Mesothelial cell of epicardium (in vitro differentiated cells): ENCODE results near the gene TNS4. TPM values are rescaled to one million over a fixed set of nuclear protein-coding genes. Genes with fewer than 3 reads are reported as not detected.

Experiments used
- DNase-seq, 2 experiments: peaks; one replicate each; pipeline ENCODE4 v3.0.0; 2021; ENCODE audit warnings: low spot score in 2 of 2; ENCODE audit not compliant: unreplicated experiment in 2 of 2
- H3K27ac Mint-ChIP-seq: 2 replicates; pipeline ENCODE4 v1.8.0; 2021; ENCODE audit warnings: mixed read lengths
- H3K27me3 Mint-ChIP-seq: 2 replicates; pipeline ENCODE4 v1.8.0; 2021; ENCODE audit warnings: low read depth, mixed read lengths
- H3K36me3 Mint-ChIP-seq: 2 replicates; pipeline ENCODE4 v1.8.0; 2021; ENCODE audit warnings: mixed read lengths
- H3K4me1 Mint-ChIP-seq: 2 replicates; pipeline ENCODE4 v1.8.0; 2021; ENCODE audit warnings: mixed read lengths
- H3K4me3 Mint-ChIP-seq: 2 replicates; pipeline ENCODE4 v1.8.0; 2021; ENCODE audit warnings: mild to moderate bottlenecking, moderate library complexity, mixed read lengths
- H3K9me3 Mint-ChIP-seq: 2 replicates; pipeline ENCODE4 v1.8.0; 2021; ENCODE audit warnings: mixed read lengths
- total RNA-seq: library from RNA; stranded (reverse); gene quantifications from 3 replicates; pipeline ENCODE4 v1.2.1, GENCODE V29; 2021
- TF ChIP-seq, protein P1 (sequence below): fragments of 200-600 bp; sonication (generic); IDR thresholded peaks from one replicate; pipeline ENCODE4 v1.5.0; 2021; ENCODE audit warnings: antibody characterized with exemption; ENCODE audit not compliant: unreplicated experiment

Gene TNS4
- total RNA-seq, 1 donor from 2014 or later, result not detected

- Mint-ChIP-seq H3K4me3 (no peak overlapping the region), H3K27ac (no peak overlapping the region), H3K4me1 (peaks cover 24% of the 10 kb centered on the region), H3K36me3 (peaks cover 8% of the 10 kb centered on the region), H3K27me3 (peaks cover 2% of the 10 kb centered on the region), H3K9me3 (peaks cover 9% of the 10 kb centered on the region)
- TF ChIP-seq, protein P1, sequence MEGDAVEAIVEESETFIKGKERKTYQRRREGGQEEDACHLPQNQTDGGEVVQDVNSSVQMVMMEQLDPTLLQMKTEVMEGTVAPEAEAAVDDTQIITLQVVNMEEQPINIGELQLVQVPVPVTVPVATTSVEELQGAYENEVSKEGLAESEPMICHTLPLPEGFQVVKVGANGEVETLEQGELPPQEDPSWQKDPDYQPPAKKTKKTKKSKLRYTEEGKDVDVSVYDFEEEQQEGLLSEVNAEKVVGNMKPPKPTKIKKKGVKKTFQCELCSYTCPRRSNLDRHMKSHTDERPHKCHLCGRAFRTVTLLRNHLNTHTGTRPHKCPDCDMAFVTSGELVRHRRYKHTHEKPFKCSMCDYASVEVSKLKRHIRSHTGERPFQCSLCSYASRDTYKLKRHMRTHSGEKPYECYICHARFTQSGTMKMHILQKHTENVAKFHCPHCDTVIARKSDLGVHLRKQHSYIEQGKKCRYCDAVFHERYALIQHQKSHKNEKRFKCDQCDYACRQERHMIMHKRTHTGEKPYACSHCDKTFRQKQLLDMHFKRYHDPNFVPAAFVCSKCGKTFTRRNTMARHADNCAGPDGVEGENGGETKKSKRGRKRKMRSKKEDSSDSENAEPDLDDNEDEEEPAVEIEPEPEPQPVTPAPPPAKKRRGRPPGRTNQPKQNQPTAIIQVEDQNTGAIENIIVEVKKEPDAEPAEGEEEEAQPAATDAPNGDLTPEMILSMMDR, result no peak
- DNase-seq, result no peak
Measured at GRCh38 chr17:40520991-40521453, 19.6 kb upstream of the TNS4 start.

DNA sequence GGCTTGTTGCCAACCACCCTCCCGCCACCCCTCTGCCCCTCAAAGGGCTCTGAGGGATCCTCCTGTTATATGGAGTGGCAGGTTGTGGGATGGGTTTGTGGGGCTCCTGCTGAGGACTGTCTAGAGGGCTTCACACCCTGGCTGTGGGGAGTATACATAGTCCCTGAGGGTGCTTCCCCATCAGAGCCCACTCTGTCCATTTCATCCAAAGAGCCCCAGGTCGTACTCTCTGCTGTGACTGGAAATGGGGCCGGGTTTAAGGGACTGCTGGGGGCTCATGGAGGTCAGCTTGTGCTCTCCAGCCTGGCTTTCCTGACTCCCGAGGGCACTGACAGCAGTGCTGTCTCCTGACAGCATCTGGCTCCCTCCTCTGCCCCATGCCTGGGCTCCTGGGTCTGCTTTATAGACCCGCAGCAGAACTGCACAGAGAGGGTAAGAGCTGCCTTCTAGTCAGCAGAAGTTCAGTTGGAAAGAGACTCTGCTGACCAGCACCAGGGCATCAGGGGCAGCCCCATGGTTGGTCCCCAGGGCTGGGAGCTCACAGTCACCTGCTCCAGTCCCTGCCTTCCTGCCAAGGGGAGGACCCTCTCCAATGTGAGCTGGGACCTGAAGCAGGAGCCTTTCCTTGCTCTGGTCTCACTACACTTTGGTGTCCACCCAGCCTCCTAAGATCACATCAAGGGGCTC lies 17.8 kb upstream of the TNS4 start:
- peaks cover 24% of the 10 kb centered on the region for H3K4me1 Mint-ChIP-seq
- H3K27ac Mint-ChIP-seq, result no peak overlapping the region
- TF ChIP-seq, protein P1, result no peak
- no peaks in the 10 kb centered on the region for H3K9me3 Mint-ChIP-seq
- no peak overlapping the region for H3K4me3 Mint-ChIP-seq
- H3K36me3 Mint-ChIP-seq, result no peaks in the 10 kb centered on the region
- H3K27me3 Mint-ChIP-seq, result peaks cover 7% of the 10 kb centered on the region
- no peak for DNase-seq

DNA sequence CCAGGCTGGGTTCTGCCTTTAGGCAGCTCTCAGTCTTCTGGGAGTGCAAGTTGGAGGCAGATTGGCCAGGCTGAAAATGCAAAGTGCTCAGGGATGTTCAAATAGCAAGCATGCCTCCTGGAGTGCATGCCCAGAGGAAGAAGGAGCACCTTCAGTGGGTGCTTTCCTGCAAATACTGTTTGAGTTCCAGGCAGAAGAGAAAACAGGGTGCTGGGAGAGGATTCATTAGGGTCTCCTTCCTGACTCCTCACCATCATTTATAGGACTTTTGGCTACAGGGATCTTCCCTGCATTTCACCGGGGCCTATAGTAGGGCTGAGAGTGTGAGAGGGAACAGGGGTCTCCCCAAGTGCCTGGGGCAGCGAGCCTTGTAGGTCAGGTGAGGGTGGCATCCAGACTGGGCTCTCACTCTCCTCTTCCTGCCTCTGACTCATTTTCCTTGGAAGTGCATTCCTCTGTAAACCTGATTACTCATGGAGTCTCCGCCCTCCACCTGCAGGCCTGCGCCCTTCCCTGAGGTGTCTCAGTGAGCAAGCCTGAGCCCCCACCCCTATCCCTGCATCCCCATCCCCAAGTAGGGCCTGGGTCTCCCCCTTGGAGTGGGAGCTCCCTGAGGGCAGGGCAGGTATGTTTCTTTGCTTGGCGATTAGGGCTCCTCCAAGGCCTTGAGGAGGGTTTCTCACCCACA lies 17.1 kb upstream of the TNS4 start:
- Mint-ChIP-seq H3K36me3 (no peaks in the 10 kb centered on the region), H3K9me3 (no peaks in the 10 kb centered on the region), H3K27me3 (peaks cover 12% of the 10 kb centered on the region), H3K4me1 (peaks cover 24% of the 10 kb centered on the region), H3K4me3 (no peak overlapping the region), H3K27ac (no peak overlapping the region)
- TF ChIP-seq, protein P1, result no peak
- DNase-seq, result no peak

DNA sequence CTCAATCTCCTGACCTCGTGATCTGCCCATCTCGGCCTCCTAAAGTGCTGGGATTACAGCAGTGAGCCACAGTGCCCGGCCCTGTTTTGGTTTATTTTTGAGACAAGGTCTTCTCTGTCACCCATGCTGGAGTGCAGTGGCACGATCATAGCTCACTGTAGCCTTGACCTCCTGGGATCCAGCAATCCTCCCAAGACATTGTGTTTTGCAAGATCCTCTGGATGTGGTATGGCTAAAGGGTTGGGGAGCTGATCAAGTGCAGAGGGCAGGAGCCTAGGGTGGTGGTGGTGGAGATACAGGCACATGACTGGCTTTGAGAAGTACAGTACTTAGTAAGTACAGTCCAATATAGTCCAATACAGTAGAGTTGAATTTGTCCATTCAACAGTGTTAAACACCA lies 16.6 kb upstream of the TNS4 start:
- H3K4me1 Mint-ChIP-seq, result peaks cover 24% of the 10 kb centered on the region
- peaks cover 12% of the 10 kb centered on the region for H3K27me3 Mint-ChIP-seq
- no peak for DNase-seq
- no peaks in the 10 kb centered on the region for H3K36me3 Mint-ChIP-seq
- TF ChIP-seq, protein P1, result no peak
- no peaks in the 10 kb centered on the region for H3K9me3 Mint-ChIP-seq
- H3K4me3 Mint-ChIP-seq, result no peak overlapping the region
- no peak overlapping the region for H3K27ac Mint-ChIP-seq

- H3K27ac Mint-ChIP-seq, result no peak overlapping the region
- no peak for DNase-seq
- peaks cover 22% of the 10 kb centered on the region for H3K4me1 Mint-ChIP-seq
Measured at GRCh38 chr17:40517286-40517662, 15.9 kb upstream of the TNS4 start.

More at GRCh38 chr17:40517286-40517662, 15.9 kb upstream of the TNS4 start:
- TF ChIP-seq, protein P1, result no peak
- H3K4me3 Mint-ChIP-seq, result no peak overlapping the region
- H3K9me3 Mint-ChIP-seq, result no peaks in the 10 kb centered on the region
- H3K36me3 Mint-ChIP-seq, result no peaks in the 10 kb centered on the region
- peaks cover 12% of the 10 kb centered on the region for H3K27me3 Mint-ChIP-seq
